GM12872 (cell line): ENCODE results near the gene ADCK1.

Experiments used
- TF ChIP-seq, protein P1 (sequence below): IDR thresholded peaks from 3 replicates; pipeline ENCODE4 v1.5.1; 2011; ENCODE audit warnings: low read depth, mild to moderate bottlenecking, low read length, moderate library complexity; ENCODE audit not compliant: insufficient read depth

ADCK1 gene

DNA sequence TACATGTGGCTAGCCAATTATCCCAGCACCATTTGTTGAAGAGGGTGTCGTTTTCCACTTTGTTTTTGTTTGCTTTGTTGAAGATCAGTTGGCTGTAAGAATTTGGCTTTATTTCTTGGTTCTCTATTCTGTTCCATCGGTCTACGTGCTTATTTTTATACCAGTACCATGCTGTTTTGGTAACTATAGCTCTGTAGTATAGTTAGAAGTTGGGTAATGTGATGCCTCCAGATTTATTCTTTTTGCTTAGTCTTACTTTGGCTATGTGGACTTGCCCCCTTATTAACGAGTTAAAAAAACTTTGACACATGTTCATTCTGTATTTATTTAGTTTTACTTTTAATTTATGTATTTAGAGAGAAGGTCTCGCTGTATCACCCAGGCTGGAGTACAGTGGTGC, 120.4 kb downstream of the ADCK1 start:
- TF ChIP-seq, protein P1, sequence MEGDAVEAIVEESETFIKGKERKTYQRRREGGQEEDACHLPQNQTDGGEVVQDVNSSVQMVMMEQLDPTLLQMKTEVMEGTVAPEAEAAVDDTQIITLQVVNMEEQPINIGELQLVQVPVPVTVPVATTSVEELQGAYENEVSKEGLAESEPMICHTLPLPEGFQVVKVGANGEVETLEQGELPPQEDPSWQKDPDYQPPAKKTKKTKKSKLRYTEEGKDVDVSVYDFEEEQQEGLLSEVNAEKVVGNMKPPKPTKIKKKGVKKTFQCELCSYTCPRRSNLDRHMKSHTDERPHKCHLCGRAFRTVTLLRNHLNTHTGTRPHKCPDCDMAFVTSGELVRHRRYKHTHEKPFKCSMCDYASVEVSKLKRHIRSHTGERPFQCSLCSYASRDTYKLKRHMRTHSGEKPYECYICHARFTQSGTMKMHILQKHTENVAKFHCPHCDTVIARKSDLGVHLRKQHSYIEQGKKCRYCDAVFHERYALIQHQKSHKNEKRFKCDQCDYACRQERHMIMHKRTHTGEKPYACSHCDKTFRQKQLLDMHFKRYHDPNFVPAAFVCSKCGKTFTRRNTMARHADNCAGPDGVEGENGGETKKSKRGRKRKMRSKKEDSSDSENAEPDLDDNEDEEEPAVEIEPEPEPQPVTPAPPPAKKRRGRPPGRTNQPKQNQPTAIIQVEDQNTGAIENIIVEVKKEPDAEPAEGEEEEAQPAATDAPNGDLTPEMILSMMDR, result no peak

DNA sequence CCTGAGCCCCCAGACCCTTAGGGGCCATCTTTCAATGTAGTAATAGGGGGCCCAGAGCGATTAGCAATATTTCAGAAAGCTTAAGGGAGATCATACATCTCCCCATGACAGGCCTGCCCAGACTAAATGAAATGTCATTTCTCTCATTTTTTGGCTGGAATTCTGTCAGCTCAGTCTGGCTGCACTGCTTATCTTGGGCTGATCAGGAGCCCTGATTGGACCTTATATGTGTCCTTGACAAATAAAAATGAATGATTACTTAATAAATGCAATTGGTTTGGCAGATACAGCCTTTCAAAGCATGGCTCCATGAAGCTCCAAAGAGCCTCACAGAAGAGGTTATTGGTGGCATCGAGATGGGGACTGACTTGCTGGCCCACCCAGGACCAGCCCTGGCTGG, 121.9 kb downstream of the ADCK1 start:
- TF ChIP-seq, protein P1, result no peak

DNA sequence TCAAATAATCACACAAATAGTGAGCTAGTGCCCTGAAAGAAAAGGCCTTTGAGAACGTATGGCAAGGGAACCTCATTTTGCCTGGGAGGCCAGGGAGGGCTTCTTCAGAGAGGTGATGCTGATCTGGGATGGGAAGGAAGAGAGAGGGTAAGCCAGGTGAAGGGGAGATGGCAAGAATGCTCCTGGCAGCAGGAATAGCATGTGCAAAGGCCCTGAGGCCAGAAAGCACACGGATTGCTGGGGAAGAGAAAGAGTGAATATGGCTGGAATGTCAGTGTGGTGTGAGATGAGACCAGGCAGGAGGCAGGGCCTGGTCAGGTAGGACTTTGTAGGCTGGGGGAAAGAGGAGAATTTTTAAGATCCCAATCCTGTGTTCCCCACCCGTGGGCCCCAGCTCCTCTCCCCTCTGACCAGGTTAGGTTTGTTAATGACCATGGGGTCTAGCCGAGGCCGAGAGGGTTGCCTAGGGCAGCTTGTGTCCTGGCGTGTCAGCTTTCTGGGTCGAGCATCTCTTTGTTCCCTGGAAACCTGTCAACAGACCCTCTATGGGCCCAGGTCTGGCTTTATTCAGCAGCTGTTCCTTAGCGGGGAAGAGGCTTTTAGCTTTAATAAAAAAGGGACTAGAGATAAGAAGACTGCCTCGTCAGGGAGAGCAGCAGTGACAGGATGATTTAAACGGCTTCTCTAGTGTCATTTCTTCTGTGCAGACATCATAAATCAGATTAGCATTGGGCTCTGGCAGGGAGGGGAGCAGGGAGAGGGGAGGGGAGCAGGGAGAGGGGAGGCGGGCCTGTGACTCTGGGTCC, 123.4 kb downstream of the ADCK1 start:
- TF ChIP-seq, protein P1, result no peak

DNA sequence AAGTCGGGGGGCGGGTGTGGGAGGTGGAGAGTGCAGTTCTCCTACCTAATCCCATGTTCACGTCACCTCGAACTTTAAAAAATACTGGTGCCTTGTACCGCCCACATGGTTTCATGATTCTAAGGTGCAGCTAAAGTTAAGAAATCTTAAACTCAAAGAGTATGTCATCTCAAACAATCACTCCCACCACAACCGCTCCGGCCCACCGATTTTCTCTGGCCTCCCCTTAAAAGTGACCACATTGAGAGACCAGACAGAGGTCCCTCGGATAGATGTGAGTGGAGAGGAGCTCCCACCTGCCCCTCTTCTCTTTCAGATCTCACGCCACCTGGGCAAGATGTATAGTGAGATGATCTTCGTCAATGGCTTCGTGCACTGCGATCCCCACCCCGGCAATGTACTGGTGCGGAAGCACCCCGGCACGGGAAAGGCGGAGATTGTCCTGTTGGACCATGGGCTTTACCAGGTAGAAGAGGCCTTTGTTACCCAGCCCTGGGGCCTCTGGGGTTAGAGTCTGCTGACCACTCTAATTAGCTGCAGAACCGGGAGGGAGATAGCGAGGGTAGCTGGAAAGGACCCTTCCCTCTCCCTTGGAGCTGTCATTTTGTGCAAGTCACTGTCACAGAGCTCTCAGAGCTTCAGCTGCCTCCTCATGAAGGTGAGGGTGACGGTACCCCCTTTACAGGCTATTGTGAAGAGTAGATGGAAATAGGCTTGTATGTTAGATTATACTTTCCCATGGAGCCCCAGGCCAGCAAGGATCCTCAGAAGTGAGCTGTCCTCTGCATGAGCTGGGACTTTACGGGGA, 124.4 kb downstream of the ADCK1 start:
- TF ChIP-seq, protein P1, result no peak

DNA sequence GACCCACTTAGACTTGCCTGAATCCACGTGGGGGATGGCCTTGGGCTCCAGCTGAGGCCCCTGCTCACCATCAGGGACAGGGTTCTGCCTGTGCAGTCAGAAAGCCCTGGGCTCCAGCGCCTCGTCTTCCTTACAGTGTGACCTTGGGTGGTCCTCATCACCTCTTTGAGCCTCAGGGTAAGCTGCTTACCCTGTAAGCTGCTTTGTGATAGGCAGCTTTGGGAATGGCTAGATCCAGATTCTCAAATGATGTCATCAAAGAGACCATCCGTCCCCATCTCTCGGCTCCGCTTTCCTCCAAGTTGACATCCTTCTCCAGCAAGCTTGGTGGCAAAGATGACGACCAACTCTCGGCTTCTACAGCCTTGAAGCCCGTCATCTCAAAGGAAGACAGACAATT, 127.0 kb downstream of the ADCK1 start:
- TF ChIP-seq, protein P1, result no peak

DNA sequence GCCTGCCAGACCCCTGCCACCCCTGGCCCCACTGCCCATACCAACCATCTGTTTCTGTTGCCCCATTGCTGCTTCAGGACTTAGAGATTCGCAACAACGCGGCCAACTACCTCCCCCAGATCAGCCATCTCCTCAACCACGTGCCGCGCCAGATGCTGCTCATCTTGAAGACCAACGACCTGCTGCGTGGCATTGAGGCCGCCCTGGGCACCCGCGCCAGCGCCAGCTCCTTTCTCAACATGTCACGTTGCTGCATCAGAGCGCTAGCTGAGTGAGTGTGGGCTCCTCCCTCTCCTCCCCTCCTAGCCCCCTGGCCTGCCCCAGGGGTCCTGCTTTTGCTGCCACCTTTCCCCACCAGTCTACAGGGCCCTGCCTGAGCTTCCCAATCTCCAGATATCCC, 131.5 kb downstream of the ADCK1 start:
- TF ChIP-seq, protein P1, result no peak

DNA sequence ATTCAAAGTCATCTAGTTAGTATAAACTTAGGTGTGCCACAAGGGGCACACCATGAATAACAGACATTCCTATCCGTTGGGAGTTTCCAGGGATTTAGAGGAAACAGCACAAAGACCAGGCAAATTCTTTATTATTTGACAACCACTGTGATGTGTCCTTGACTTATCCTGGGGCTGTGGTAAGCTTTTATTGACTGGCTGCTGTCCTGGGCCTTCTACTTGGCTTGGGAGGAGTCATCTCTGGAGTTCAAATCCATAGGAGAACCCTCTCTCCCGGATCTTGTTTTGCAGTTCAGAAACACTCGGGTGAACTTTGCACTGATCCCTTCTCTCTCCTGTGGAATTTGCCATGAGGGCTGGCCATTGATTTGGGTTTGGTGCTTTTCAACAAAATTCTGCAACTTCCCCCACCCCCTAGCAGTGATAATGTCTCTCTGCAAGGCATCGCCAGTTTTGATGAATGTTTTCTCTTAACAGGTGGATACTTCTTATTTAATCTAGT, 136.3 kb downstream of the ADCK1 start:
- TF ChIP-seq, protein P1, result no peak
